ENCODE data around the gene SNX7. TPM values are rescaled to one million over a fixed set of nuclear protein-coding genes. Genes with fewer than 3 reads are reported as not detected.

Gene SNX7
- total RNA-seq, 4 donors from 2014 or later = 17.2 to 27.1 (median 22.3) TPM

- no peaks in the 10 kb centered on the region for H3K4me1 ChIP-seq
- no peaks in the 10 kb centered on the region for H3K27me3 ChIP-seq
- H3K36me3 ChIP-seq = peaks cover 0 to 7% of the 10 kb centered on the region in 2 donors
- H3K9me3 ChIP-seq = no peaks in the 10 kb centered on the region
- WGBS, 2 donors = 94 to 97% methylated on average over 1 of the region's 1 CpG
- intact Hi-C loops (cut with DNase I) = no loop called here
- H3K27ac ChIP-seq = no peak overlapping the region
- DNase-seq = no peak
- H3K4me3 ChIP-seq (replicated peaks in 1 of 3) = no peak overlapping the region
- TF ChIP-seq CTCF (IDR thresholded peaks at IDR 0.05) (no peak), POLR2A (IDR thresholded peaks at IDR 0.05) (no peak)
These were observed 36.3 kb downstream of the SNX7 start for GRCh38 chr1:98697781-98698180.

- DNase-seq = no peak
- no peaks in the 10 kb centered on the region for H3K4me1 ChIP-seq
- TF ChIP-seq POLR2A (IDR thresholded peaks at IDR 0.05) (no peak), CTCF (IDR thresholded peaks at IDR 0.05) (no peak)
- peaks cover 0 to 7% of the 10 kb centered on the region in 2 donors for H3K36me3 ChIP-seq
- intact Hi-C loops (cut with DNase I) = no loop called here
- H3K27me3 ChIP-seq = no peaks in the 10 kb centered on the region
- WGBS, 2 donors = 93 to 94% methylated on average over 3 of the region's 3 CpGs
- no peak overlapping the region for H3K4me3 ChIP-seq (replicated peaks in 1 of 3)
- H3K9me3 ChIP-seq = no peaks in the 10 kb centered on the region
- H3K27ac ChIP-seq = no peak overlapping the region
These were observed 37.1 kb downstream of the SNX7 start for GRCh38 chr1:98698625-98699024.

GRCh38 chr1:98700228-98700627 lies 38.7 kb downstream of the SNX7 start:
- intact Hi-C loops (cut with DNase I) = no loop called here
- no peaks in the 10 kb centered on the region for H3K27me3 ChIP-seq
- H3K4me1 ChIP-seq = no peaks in the 10 kb centered on the region
- no peak for DNase-seq
- H3K4me3 ChIP-seq (replicated peaks in 1 of 3) = no peak overlapping the region
- H3K36me3 ChIP-seq = peaks cover 0 to 7% of the 10 kb centered on the region in 2 donors
- H3K9me3 ChIP-seq = no peaks in the 10 kb centered on the region
- no peak for TF ChIP-seq POLR2A (IDR thresholded peaks at IDR 0.05)
- TF ChIP-seq CTCF (IDR thresholded peaks at IDR 0.05) = no peak
- H3K27ac ChIP-seq = no peak overlapping the region

- H3K9me3 ChIP-seq = no peaks in the 10 kb centered on the region
- no peak overlapping the region for H3K27ac ChIP-seq
- H3K27me3 ChIP-seq = no peaks in the 10 kb centered on the region
- no peak overlapping the region for H3K4me3 ChIP-seq (replicated peaks in 1 of 3)
- TF ChIP-seq POLR2A (IDR thresholded peaks at IDR 0.05) = no peak
- no peak for TF ChIP-seq CTCF (IDR thresholded peaks at IDR 0.05)
- DNase-seq = no peak
- H3K4me1 ChIP-seq = no peaks in the 10 kb centered on the region
- intact Hi-C loops (cut with DNase I) = no loop called here
- peaks cover 0 to 4% of the 10 kb centered on the region in 2 donors for H3K36me3 ChIP-seq
- 98% methylated on average over 1 of the region's 1 CpG for WGBS, 2 donors
These were observed 41.5 kb downstream of the SNX7 start for GRCh38 chr1:98702976-98703375.

- intact Hi-C loops (cut with DNase I) = no loop called here
- DNase-seq = no peak
These were observed 43.0 kb downstream of the SNX7 start for GRCh38 chr1:98704474-98704873.

More at GRCh38 chr1:98704474-98704873, 43.0 kb downstream of the SNX7 start:
- WGBS, 2 donors = 89 to 95% methylated on average over 4 of the region's 4 CpGs
- Histone ChIP-seq H3K9me3 (no peaks in the 10 kb centered on the region), H3K4me1 (no peaks in the 10 kb centered on the region), H3K27me3 (no peaks in the 10 kb centered on the region), H3K27ac (no peak overlapping the region), H3K36me3 (no peaks in the 10 kb centered on the region), H3K4me3 (replicated peaks in 1 of 3) (no peak overlapping the region)
- TF ChIP-seq POLR2A (IDR thresholded peaks at IDR 0.05) (no peak), CTCF (IDR thresholded peaks at IDR 0.05) (no peak)
